Measurements from ENCODE around the gene THEMIS2. TPM values are rescaled to one million over a fixed set of nuclear protein-coding genes. Genes with fewer than 3 reads are reported as not detected.

The THEMIS2 gene
- total and polyA plus RNA-seq, 12 donors: 1.9 to 58.0 (median 19.0) TPM

GRCh38 chr1:27906759-27907158 lies 34.4 kb downstream of the THEMIS2 start:
- Histone ChIP-seq H3K9me3 (replicated peaks in 1 of 3) (no peaks in the 10 kb centered on the region), H3K4me1 (replicated peaks in 1 of 2) (peaks cover 0 to 4% of the 10 kb centered on the region in 2 donors), H3K4me3 (no peak overlapping the region), H3K36me3 (replicated peaks in 1 of 2) (peaks cover 0 to 61% of the 10 kb centered on the region in 2 donors), H3K27me3 (no peaks in the 10 kb centered on the region), H3K27ac (no peak overlapping the region)
- intact Hi-C loops (cut with DNase I): no loop called here
- TF ChIP-seq POLR2A (IDR thresholded peaks at IDR 0.05) (no peak), CTCF (IDR thresholded peaks at IDR 0.05) (no peak)
- DNase-seq: no peak
- WGBS, 4 donors: 81 to 91% (median 84%) methylated on average over 2 of the region's 2 CpGs

GRCh38 chr1:27912429-27912828 lies 40.1 kb downstream of the THEMIS2 start:
- Histone ChIP-seq H3K27ac (no peak overlapping the region), H3K36me3 (replicated peaks in 1 of 2) (peaks cover 0 to 24% of the 10 kb centered on the region in 2 donors), H3K9me3 (replicated peaks in 1 of 3) (no peaks in the 10 kb centered on the region), H3K4me3 (no peak overlapping the region), H3K27me3 (no peaks in the 10 kb centered on the region), H3K4me1 (replicated peaks in 1 of 2) (peaks cover 0 to 5% of the 10 kb centered on the region in 2 donors)
- no peak for TF ChIP-seq CTCF (IDR thresholded peaks at IDR 0.05)
- no peak for TF ChIP-seq POLR2A (IDR thresholded peaks at IDR 0.05)
- 92 to 100% (median 99%) methylated on average over 1 of the region's 1 CpG for WGBS, 4 donors
- intact Hi-C loops (cut with DNase I): no loop called here
- DNase-seq: no peak

- Histone ChIP-seq H3K36me3 (replicated peaks in 1 of 2) (peaks cover 0 to 13% of the 10 kb centered on the region in 2 donors), H3K9me3 (replicated peaks in 1 of 3) (no peaks in the 10 kb centered on the region), H3K27me3 (no peaks in the 10 kb centered on the region), H3K4me1 (replicated peaks in 1 of 2) (peaks cover 0 to 5% of the 10 kb centered on the region in 2 donors), H3K27ac (peak overlapping the region in 3 of 5 donors; percentile 62 to 89 (median 73)), H3K4me3 (peak overlapping the region in 1 of 4 donors; percentile 93)
- intact Hi-C loops (cut with DNase I): no loop called here
- TF ChIP-seq CTCF (IDR thresholded peaks at IDR 0.05): peak in 1 of 6 experiments; percentile 0
- TF ChIP-seq POLR2A (IDR thresholded peaks at IDR 0.05): no peak
- no peak for DNase-seq
- WGBS, 4 donors: 60 to 67% (median 62%) methylated on average over 7 of the region's 7 CpGs
Observed at GRCh38 chr1:27915082-27915575, 42.8 kb downstream of the THEMIS2 start.

GRCh38 chr1:27922272-27922671 lies 49.9 kb downstream of the THEMIS2 start:
- H3K4me3 ChIP-seq: no peak overlapping the region
- no peak overlapping the region for H3K27ac ChIP-seq
- no peaks in the 10 kb centered on the region for H3K4me1 ChIP-seq (replicated peaks in 1 of 2)
- intact Hi-C loops (cut with DNase I): no loop called here
- no peaks in the 10 kb centered on the region for H3K9me3 ChIP-seq (replicated peaks in 1 of 3)
- WGBS, 4 donors: 75 to 85% (median 79%) methylated on average over 3 of the region's 3 CpGs
- no peak for DNase-seq
- no peaks in the 10 kb centered on the region for H3K36me3 ChIP-seq (replicated peaks in 1 of 2)
- TF ChIP-seq POLR2A (IDR thresholded peaks at IDR 0.05) (no peak), CTCF (IDR thresholded peaks at IDR 0.05) (no peak)
- no peaks in the 10 kb centered on the region for H3K27me3 ChIP-seq
